ENCODE measurements around the gene SNPH. TPM values are rescaled to one million over a fixed set of nuclear protein-coding genes. Genes with fewer than 3 reads are reported as not detected.

The SNPH gene
- total and polyA plus RNA-seq, 2 of the 4 experiments (the other 2 are of a cell fraction) = 3.1 to 4.5 TPM

GRCh38 chr20:1331101-1331500, 65.0 kb downstream of the SNPH start:
- no peaks in the 10 kb centered on the region for H3K27me3 ChIP-seq (ENCODE audit: control insufficient read depth, insufficient read depth, low read length)
- no peak overlapping the region for H3K9ac ChIP-seq (ENCODE audit: low read depth, low read length)
- H3K9me3 ChIP-seq (ENCODE audit: control insufficient read depth, insufficient read depth, low read length) = no peaks in the 10 kb centered on the region
- no peak overlapping the region for H3K18ac ChIP-seq (ENCODE audit: low read depth, low read length)
- H2BK20ac ChIP-seq (ENCODE audit: low read depth, low read length) = no peak overlapping the region
- no peak for TF ChIP-seq CHD1 (IDR thresholded peaks at IDR 0.05; ENCODE audit: low read depth, low read length)
- TF ChIP-seq CEBPB (IDR thresholded peaks at IDR 0.05; ENCODE audit: low read depth, low read length) = no peak
- TF ChIP-seq RCOR1 (IDR thresholded peaks at IDR 0.05; ENCODE audit: insufficient replicate concordance, low read length) = no peak
- TF ChIP-seq MAZ (IDR thresholded peaks at IDR 0.05; ENCODE audit: borderline replicate concordance, low read depth, low read length) = no peak
- TF ChIP-seq FOS (IDR thresholded peaks at IDR 0.05; ENCODE audit: low read depth, low read length) = no peak
- TF ChIP-seq SMC3 (IDR thresholded peaks at IDR 0.05; ENCODE audit: low read depth, low read length) = no peak
- no peak for TF ChIP-seq NFE2L2 (IDR thresholded peaks at IDR 0.05; ENCODE audit: low read depth, low read length)
- TF ChIP-seq MXI1 (IDR thresholded peaks at IDR 0.05; ENCODE audit: borderline replicate concordance, low read depth, low read length) = no peak
- ATAC-seq (ENCODE audit: low read depth) (no peak), DNase-seq (no peak)
- H2BK15ac ChIP-seq (ENCODE audit: low read depth, low read length) = no peak overlapping the region
- H4K20me1 ChIP-seq (ENCODE audit: insufficient read depth, low read length) = peaks cover 4% of the 10 kb centered on the region; the same call in 1 of the 2 replicates
- H3K23ac ChIP-seq (ENCODE audit: low read depth, low read length) = no peak overlapping the region
- H2AK9ac ChIP-seq (replicated peaks; ENCODE audit: low read depth, low read length, poor library complexity) = no peak overlapping the region
- peaks cover 42% of the 10 kb centered on the region for H3K9me1 ChIP-seq (ENCODE audit: insufficient read depth, low read length)
- dilution Hi-C loops (cut with HindIII; ENCODE audit: low sequenced_read_pairs, unreplicated experiment) = no loop called here
- ChIA-PET CTCF (no interaction called here), POLR2A (ENCODE audit: unreplicated experiment) (no interaction called here)
- no peak overlapping the region for H4K91ac ChIP-seq (ENCODE audit: insufficient read depth, low read depth, low read length)
- H4K5ac ChIP-seq (ENCODE audit: low read depth, low read length) = no peak overlapping the region
- no peak overlapping the region for H3K14ac ChIP-seq (replicated peaks; ENCODE audit: low read depth, low read length)
- in situ Hi-C loops (cut with MboI; ENCODE audit: low sequenced_read_pairs) = loop anchor here (25.0 kb wide), 1 partner anchor 506 kb away; no protein-coding TSS in a partner anchor
- no peak overlapping the region for H2BK120ac ChIP-seq (ENCODE audit: low read depth, low read length)
- 100% methylated on average over 2 of the region's 2 CpGs; no CpG with 5 or more reads in 1 of the 2 experiments for WGBS, 2 experiments (ENCODE audit: extremely low coverage in 2 of 2, insufficient read length in 1 of 2)
- peaks cover 55 to 90% of the 10 kb centered on the region in 2 experiments for H3K79me1 ChIP-seq (ENCODE audit: low read depth in 1 of 2, low read length in 2 of 2)
- H2AFZ ChIP-seq (replicated peaks; ENCODE audit: low read length, poor library complexity) = no peak overlapping the region
- intact Hi-C loops (cut with micrococcal nuclease) = no loop called here
- no peak overlapping the region for H2BK5ac ChIP-seq (ENCODE audit: low read depth, low read length, poor library complexity, severe bottlenecking)
- no peak overlapping the region for H3K4ac ChIP-seq (ENCODE audit: low read depth, low read length)
- H3K4me1 ChIP-seq (ENCODE audit: control insufficient read depth, insufficient read depth, low read length) = peaks cover 19% of the 10 kb centered on the region
- H3K27ac ChIP-seq (ENCODE audit: insufficient read depth, low read length) = no peak overlapping the region
- no peak overlapping the region for H3K56ac ChIP-seq (ENCODE audit: extremely low read depth, insufficient read depth, low read length)
- no peak overlapping the region for H2AK5ac ChIP-seq (ENCODE audit: low read depth, low read length)
- no peak overlapping the region for H3K4me3 ChIP-seq (ENCODE audit: insufficient read depth, low read depth, low read length)
- H4K8ac ChIP-seq (ENCODE audit: low read depth in 2 of 2, low read length in 2 of 2) = no peak overlapping the region
- no TSS peak for BruUV-seq (replicated peaks)
- peaks cover 9% of the 10 kb centered on the region; the same call in 1 of the 2 replicates for H3K36me3 ChIP-seq (ENCODE audit: control insufficient read depth, insufficient read depth, low read length)
- H3K4me2 ChIP-seq (ENCODE audit: low read depth, low read length) = no peak overlapping the region

All from IMR-90 (cell line).